K562 (cell line): ENCODE results near the gene CDKL1.

Experiments
- CTCF ChIP-seq, 3 experiments: IDR thresholded peaks in 2 of 3; conservative IDR thresholded peaks in 1 of 3; 2 replicates each; pipeline ENCODE4 v1.5.1; 2011 to 2012; ENCODE audit warnings: low read length in 3 of 3, mild to moderate bottlenecking in 3 of 3, control low read depth in 2 of 3, improper control_type of control experiment in 1 of 3, inconsistent platforms in 1 of 3, low read depth in 1 of 3, mixed read lengths in 1 of 3, moderate library complexity in 1 of 3; ENCODE audit not compliant: insufficient read depth in 2 of 3
- FOXK2 ChIP-seq, 2 experiments: fragments of 450-650 bp; IDR thresholded peaks in 1 of 2; conservative IDR thresholded peaks in 1 of 2; 2 replicates each; pipeline ENCODE4 v1.6.1; 2016; ENCODE audit warnings: low read depth in 2 of 2, mild to moderate bottlenecking in 1 of 2
- HDAC2 ChIP-seq: fragments of 450-650 bp; IDR thresholded peaks from 2 replicates; pipeline ENCODE4 v1.6.1; 2016; ENCODE audit warnings: mild to moderate bottlenecking
- NR2C1 ChIP-seq, 2 experiments: fragments of 450-650 bp; IDR thresholded peaks; 2 replicates each; pipeline ENCODE4 v1.6.1; 2017; ENCODE audit warnings: mild to moderate bottlenecking in 2 of 2, antibody characterized with exemption in 1 of 2, inconsistent platforms in 1 of 2, missing compliant biosample characterization in 1 of 2, missing genetic modification characterization in 1 of 2
- PPARD ChIP-seq: fragments of 250-450 bp; sonication (Bioruptor Pico); IDR thresholded peaks from 2 replicates; pipeline ENCODE4 v1.8.0; 2022; ENCODE audit warnings: inconsistent platforms, mild to moderate bottlenecking, moderate library complexity
- PREB ChIP-seq: sonication (generic); formaldehyde crosslinking; IDR thresholded peaks from 2 replicates; pipeline ENCODE4 v1.8.1; 2023; ENCODE audit warnings: mild to moderate bottlenecking, missing genetic modification reagents
- ZNF140 ChIP-seq: fragments of 250-450 bp; sonication (Bioruptor Pico); IDR thresholded peaks from 2 replicates; pipeline ENCODE4 v1.8.0; 2021; ENCODE audit warnings: moderate library complexity, mild to moderate bottlenecking, inconsistent platforms
- TF ChIP-seq, protein P1 (sequence below), 2 experiments: IDR thresholded peaks in 1 of 2; conservative IDR thresholded peaks in 1 of 2; 2 replicates each; pipeline ENCODE4 v1.6.1; 2016; ENCODE audit warnings: low read depth in 2 of 2, mild to moderate bottlenecking in 1 of 2, missing compliant biosample characterization in 1 of 2, missing genetic modification characterization in 1 of 2, moderate library complexity in 1 of 2

DNA sequence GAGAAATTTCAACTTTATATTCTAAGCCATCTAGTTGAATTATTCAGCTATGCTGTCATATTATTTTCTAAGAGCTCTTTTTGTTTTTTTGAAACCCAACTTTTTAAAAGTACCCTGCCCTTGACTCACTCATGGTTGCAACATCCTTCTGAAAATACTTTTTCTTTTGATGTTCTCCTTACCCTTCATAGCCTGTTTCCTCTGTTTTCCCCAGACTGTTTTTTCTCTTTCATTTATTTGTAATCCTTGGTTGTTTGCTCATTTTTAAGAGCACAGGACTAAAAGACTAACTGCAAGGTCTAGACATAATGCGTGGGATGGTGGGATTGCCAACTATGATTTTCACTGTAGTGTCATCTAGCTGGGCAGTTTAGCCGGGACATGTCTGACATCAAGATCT is 21.2 kb upstream of the CDKL1 start:
- TF ChIP-seq PREB (CRISPR knock-in tag): no peak
- no peak for TF ChIP-seq FOXK2 (conservative IDR thresholded peaks at IDR 0.05 in 1 of 2, IDR thresholded peaks at IDR 0.05 in 1 of 2; ENCODE audit: low read depth in 2 of 2)
- TF ChIP-seq NR2C1 (IDR thresholded peaks at IDR 0.05): no peak
- TF ChIP-seq NR2C1 (tag; IDR thresholded peaks at IDR 0.05): no peak
- no peak for TF ChIP-seq ZNF140 (CRISPR knock-in tag)
- no peak for TF ChIP-seq CTCF (IDR thresholded peaks at IDR 0.05 in 2 of 3, conservative IDR thresholded peaks at IDR 0.05 in 1 of 3; ENCODE audit: insufficient read depth in 2 of 3, low read depth in 1 of 3, low read length in 3 of 3)
- no peak for TF ChIP-seq PPARD (CRISPR knock-in tag)
- TF ChIP-seq, protein P1, sequence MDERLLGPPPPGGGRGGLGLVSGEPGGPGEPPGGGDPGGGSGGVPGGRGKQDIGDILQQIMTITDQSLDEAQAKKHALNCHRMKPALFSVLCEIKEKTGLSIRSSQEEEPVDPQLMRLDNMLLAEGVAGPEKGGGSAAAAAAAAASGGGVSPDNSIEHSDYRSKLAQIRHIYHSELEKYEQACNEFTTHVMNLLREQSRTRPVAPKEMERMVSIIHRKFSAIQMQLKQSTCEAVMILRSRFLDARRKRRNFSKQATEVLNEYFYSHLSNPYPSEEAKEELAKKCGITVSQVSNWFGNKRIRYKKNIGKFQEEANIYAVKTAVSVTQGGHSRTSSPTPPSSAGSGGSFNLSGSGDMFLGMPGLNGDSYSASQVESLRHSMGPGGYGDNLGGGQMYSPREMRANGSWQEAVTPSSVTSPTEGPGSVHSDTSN (CRISPR knock-in tag; IDR thresholded peaks at IDR 0.05; ENCODE audit: low read depth): no peak
- TF ChIP-seq, protein P1 (tag; conservative IDR thresholded peaks at IDR 0.05; ENCODE audit: low read depth): no peak
- TF ChIP-seq HDAC2: no peak
